AG09309 (cell line): Measurements from ENCODE around the gene ZCCHC7.
"Not testable (repeated sequence)": the region's sequence is repeated elsewhere in the genome, so short reads cannot be mapped to it uniquely, and the experiment has no call there.

Experiments used
- DNase-seq: peaks from one replicate; pipeline ENCODE4 v3.0.0-alpha.2; 2010; ENCODE audit warnings: low read depth
- H3K4me3 ChIP-seq: 2 replicates; pipeline ENCODE4 v1.5.1; 2011; ENCODE audit warnings: mild to moderate bottlenecking, low read depth, low read length, moderate library complexity; ENCODE audit not compliant: control insufficient read depth
- TF ChIP-seq, protein P1 (sequence below): IDR thresholded peaks from 2 replicates; pipeline ENCODE4 v1.5.1; 2011; ENCODE audit warnings: mild to moderate bottlenecking, low read depth, low read length, inconsistent platforms; ENCODE audit not compliant: insufficient read depth, control insufficient read depth; ENCODE audit errors: missing control alignments

Gene ZCCHC7

DNA sequence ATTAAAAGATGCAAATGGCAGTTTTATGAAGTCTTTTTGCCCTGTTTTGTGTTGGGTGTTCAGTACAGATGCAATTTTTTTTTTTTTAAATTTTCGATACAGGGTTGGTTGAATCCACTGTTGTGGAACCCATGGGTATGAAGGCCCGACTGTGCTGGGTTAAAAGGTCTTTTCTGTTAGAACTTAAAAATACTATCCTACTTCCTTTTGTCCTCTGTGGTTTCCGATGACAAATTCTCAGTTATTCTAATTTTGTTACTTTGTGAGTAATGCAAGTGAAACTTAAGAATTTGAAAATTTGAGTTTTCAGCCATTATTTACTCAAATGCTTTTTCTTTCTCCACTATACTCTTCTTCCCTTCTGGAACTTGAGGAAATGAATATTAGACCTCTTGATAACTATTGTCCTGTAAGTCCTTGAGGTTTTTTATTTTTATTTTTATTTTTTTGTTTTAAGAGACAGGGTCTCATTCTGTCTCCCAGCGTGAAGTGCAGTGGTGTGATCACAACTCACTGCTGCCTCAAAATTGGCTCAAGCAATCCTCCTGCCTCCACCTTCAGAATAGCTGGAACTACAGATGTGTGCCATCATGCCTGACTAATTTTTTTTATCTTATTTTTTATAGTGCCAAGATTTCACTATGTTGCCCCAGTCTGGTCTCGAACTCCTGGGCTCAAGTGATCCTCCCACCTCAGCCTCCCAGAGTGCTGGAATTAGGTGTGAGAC is 67.5 kb downstream of the ZCCHC7 start:
- no peak overlapping the region for H3K4me3 ChIP-seq
- TF ChIP-seq, protein P1, sequence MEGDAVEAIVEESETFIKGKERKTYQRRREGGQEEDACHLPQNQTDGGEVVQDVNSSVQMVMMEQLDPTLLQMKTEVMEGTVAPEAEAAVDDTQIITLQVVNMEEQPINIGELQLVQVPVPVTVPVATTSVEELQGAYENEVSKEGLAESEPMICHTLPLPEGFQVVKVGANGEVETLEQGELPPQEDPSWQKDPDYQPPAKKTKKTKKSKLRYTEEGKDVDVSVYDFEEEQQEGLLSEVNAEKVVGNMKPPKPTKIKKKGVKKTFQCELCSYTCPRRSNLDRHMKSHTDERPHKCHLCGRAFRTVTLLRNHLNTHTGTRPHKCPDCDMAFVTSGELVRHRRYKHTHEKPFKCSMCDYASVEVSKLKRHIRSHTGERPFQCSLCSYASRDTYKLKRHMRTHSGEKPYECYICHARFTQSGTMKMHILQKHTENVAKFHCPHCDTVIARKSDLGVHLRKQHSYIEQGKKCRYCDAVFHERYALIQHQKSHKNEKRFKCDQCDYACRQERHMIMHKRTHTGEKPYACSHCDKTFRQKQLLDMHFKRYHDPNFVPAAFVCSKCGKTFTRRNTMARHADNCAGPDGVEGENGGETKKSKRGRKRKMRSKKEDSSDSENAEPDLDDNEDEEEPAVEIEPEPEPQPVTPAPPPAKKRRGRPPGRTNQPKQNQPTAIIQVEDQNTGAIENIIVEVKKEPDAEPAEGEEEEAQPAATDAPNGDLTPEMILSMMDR = no peak
- no peak for DNase-seq

DNA sequence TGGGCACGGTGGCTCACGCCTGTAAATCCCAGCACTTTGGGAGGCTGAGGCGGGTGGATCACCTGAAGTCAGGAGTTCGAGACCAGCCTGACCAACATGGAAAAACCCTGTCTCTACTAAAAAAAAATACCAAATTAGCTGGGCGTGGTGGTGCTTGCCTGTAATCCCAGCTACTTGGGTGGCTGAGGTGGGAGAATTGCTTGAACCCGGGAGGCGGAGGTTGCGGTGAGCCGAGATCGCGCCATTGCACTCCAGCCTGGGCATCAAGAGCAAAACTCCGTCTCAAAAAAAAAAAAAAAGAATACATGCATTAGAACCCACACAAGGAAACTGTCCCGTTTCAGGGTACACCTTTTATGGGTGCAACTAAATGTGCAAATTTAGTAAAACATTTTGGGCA is 70.4 kb downstream of the ZCCHC7 start:
- H3K4me3 ChIP-seq, DNase-seq: not testable (repeated sequence)

- DNase-seq = no peak
- TF ChIP-seq, protein P1 = no peak
- no peak overlapping the region for H3K4me3 ChIP-seq
These were observed 71.2 kb downstream of the ZCCHC7 start for GRCh38 chr9:37191403-37192089.

DNA sequence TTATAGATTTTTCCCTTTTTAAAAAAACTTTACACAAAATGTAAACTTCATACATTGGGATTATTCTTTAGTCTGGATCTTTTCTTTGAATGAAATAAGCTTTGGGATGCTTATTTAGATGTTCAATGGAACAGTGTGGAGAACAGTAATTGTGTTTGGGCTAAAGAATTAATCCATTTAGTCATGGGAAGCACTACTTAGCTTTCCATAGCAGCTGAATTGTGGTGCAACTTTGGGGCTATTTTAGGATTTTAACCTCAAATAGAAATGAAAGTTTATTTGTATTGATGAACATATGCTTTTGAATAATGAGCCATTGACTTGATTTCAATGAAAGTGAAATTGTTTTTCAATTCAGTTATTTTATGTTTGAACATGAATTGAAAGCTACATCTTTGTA is 72.4 kb downstream of the ZCCHC7 start:
- H3K4me3 ChIP-seq = no peak overlapping the region
- no peak for DNase-seq
- TF ChIP-seq, protein P1 = no peak

DNA sequence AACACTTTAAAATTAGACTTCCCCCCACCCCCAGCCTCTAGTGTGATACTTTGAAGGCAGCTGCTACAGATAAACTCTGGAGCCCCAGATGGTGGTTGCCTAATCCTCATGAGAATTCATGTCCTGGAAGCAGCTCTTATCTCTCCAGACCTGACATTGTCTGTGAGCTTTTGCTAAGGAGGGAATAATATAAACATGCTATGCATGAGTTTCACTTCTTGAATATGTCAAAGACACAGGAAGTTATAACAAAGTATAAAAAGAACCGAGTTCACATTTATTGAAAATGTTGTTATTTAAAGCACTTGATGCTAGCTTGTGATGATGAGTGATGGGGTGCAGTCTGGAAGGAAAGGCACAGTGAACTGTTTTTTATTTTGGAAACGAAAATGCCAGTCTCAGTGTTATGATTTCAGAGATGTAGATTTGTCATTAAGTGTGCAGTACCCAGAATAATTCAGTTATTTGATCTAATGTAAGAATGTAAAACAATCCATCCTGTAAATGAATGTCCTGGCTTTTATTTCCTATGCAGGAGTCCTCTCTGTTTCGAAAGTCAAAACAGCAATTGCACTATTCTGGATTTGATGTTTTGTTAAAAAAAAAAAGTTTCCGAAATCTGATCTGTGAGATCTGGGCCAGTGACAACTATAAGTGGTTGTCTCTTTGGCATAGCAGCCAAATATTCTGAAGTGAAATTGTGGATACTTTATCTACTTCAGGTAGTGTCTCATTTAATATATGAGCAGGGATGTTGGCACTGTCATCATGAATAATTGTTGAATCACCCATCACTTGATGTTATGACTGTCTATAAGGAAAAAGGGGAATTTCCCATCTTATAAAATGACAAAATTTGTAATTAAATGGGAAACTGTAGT is 77.0 kb downstream of the ZCCHC7 start:
- no peak for DNase-seq
- TF ChIP-seq, protein P1 = no peak
- H3K4me3 ChIP-seq = no peak overlapping the region

GRCh38 chr9:37198039-37198729 is 77.8 kb downstream of the ZCCHC7 start:
- no peak overlapping the region for H3K4me3 ChIP-seq
- TF ChIP-seq, protein P1 = no peak
- no peak for DNase-seq
